ENCODE measurements around the gene ETV1. TPM values are rescaled to one million over a fixed set of nuclear protein-coding genes. Genes with fewer than 3 reads are reported as not detected.

Gene ETV1
- total and polyA plus RNA-seq, 2 experiments from 2014 or later = 5.9 to 8.4 TPM

GRCh38 chr7:13948019-13948801, 41.3 kb downstream of the ETV1 start:
- no peak overlapping the region for H3K4me2 ChIP-seq
- no peak overlapping the region for H3K4me3 ChIP-seq
- no peaks in the 10 kb centered on the region for H3K36me3 ChIP-seq (replicated peaks; ENCODE audit: insufficient read depth, low read depth)
- WGBS (ENCODE audit: low lambda C conversion rate, missing lambda C conversion rate) = 55% methylated on average over 9 of the region's 9 CpGs
- H3K27me3 ChIP-seq = no peaks in the 10 kb centered on the region
- no peak for DNase-seq (ENCODE audit: low spot score)
- H3K79me2 ChIP-seq = no peaks in the 10 kb centered on the region
- no peak for TF ChIP-seq EZH2phosphoT487 (IDR thresholded peaks at IDR 0.05; ENCODE audit: low read depth, severe bottlenecking, unreplicated experiment)
- no peak for TF ChIP-seq EZH2 (IDR thresholded peaks at IDR 0.05; ENCODE audit: borderline replicate concordance)
- TF ChIP-seq CTCF (IDR thresholded peaks at IDR 0.05; ENCODE audit: poor library complexity) = no peak
- H4K20me1 ChIP-seq (ENCODE audit: insufficient read depth, poor library complexity, severe bottlenecking) = no peaks in the 10 kb centered on the region
- H3K27ac ChIP-seq = no peak overlapping the region
- H3K9me3 ChIP-seq (ENCODE audit: low read depth) = no peaks in the 10 kb centered on the region
- no peaks in the 10 kb centered on the region for H3K4me1 ChIP-seq (ENCODE audit: insufficient read depth)
- H2AFZ ChIP-seq = no peak overlapping the region
- no peaks in the 10 kb centered on the region for H3K9me2 ChIP-seq (replicated peaks; ENCODE audit: insufficient read depth)

- WGBS (ENCODE audit: low lambda C conversion rate, missing lambda C conversion rate) = 96% methylated on average over 1 of the region's 1 CpG
- H3K27ac ChIP-seq = no peak overlapping the region
Measured at GRCh38 chr7:13947535-13947934, 41.9 kb downstream of the ETV1 start.

GRCh38 chr7:13946181-13946580, 43.3 kb downstream of the ETV1 start:
- H3K4me2 ChIP-seq = no peak overlapping the region
- H4K20me1 ChIP-seq (ENCODE audit: insufficient read depth, poor library complexity, severe bottlenecking) = no peaks in the 10 kb centered on the region
- no peak overlapping the region for H2AFZ ChIP-seq
- no peaks in the 10 kb centered on the region for H3K9me2 ChIP-seq (replicated peaks; ENCODE audit: insufficient read depth)
- H3K27ac ChIP-seq = no peak overlapping the region
- 30% methylated on average over 1 of the region's 1 CpG for WGBS (ENCODE audit: low lambda C conversion rate, missing lambda C conversion rate)
- DNase-seq (ENCODE audit: low spot score) = no peak
- H3K4me1 ChIP-seq (ENCODE audit: insufficient read depth) = no peaks in the 10 kb centered on the region
- H3K79me2 ChIP-seq = no peaks in the 10 kb centered on the region
- no peak overlapping the region for H3K4me3 ChIP-seq
- no peak for TF ChIP-seq CTCF (IDR thresholded peaks at IDR 0.05; ENCODE audit: poor library complexity)
- no peak for TF ChIP-seq EZH2 (IDR thresholded peaks at IDR 0.05; ENCODE audit: borderline replicate concordance)
- no peak for TF ChIP-seq EZH2phosphoT487 (IDR thresholded peaks at IDR 0.05; ENCODE audit: low read depth, severe bottlenecking, unreplicated experiment)
- no peaks in the 10 kb centered on the region for H3K9me3 ChIP-seq (ENCODE audit: low read depth)
- no peaks in the 10 kb centered on the region for H3K36me3 ChIP-seq (replicated peaks; ENCODE audit: insufficient read depth, low read depth)
- H3K27me3 ChIP-seq = no peaks in the 10 kb centered on the region

More at GRCh38 chr7:13947535-13947934, 41.9 kb downstream of the ETV1 start:
- H3K4me2 ChIP-seq = no peak overlapping the region
- no peak overlapping the region for H3K4me3 ChIP-seq
- H3K9me2 ChIP-seq (replicated peaks; ENCODE audit: insufficient read depth) = no peaks in the 10 kb centered on the region
- H3K79me2 ChIP-seq = no peaks in the 10 kb centered on the region
- TF ChIP-seq EZH2phosphoT487 (IDR thresholded peaks at IDR 0.05; ENCODE audit: low read depth, severe bottlenecking, unreplicated experiment) (no peak), EZH2 (IDR thresholded peaks at IDR 0.05; ENCODE audit: borderline replicate concordance) (no peak), CTCF (IDR thresholded peaks at IDR 0.05; ENCODE audit: poor library complexity) (no peak)
- no peak overlapping the region for H2AFZ ChIP-seq
- no peaks in the 10 kb centered on the region for H3K9me3 ChIP-seq (ENCODE audit: low read depth)
- H3K4me1 ChIP-seq (ENCODE audit: insufficient read depth) = no peaks in the 10 kb centered on the region
- DNase-seq (ENCODE audit: low spot score) = no peak
- no peaks in the 10 kb centered on the region for H4K20me1 ChIP-seq (ENCODE audit: insufficient read depth, poor library complexity, severe bottlenecking)
- H3K36me3 ChIP-seq (replicated peaks; ENCODE audit: insufficient read depth, low read depth) = no peaks in the 10 kb centered on the region
- H3K27me3 ChIP-seq = no peaks in the 10 kb centered on the region

All from hepatocyte (in vitro differentiated cells).